ENCODE measurements around the gene ABHD12B. TPM values are rescaled to one million over a fixed set of nuclear protein-coding genes. Genes with fewer than 3 reads are reported as not detected.
A peak's percentile ranks its signal among the peaks of the same experiment; 100 is the strongest.

The ABHD12B gene
- total and polyA plus RNA-seq, 2 of the 13 experiments (the other 11 are each of a cell fraction or from before 2014, with no cell fraction given), result not detected

- no peak for TF ChIP-seq ZBTB40 (IDR thresholded peaks at IDR 0.05)
- TF ChIP-seq ZBTB40 (CRISPR knock-in tag; IDR thresholded peaks at IDR 0.05), result peak; percentile 47; the same call in 1 of the 2 replicates
- no peak for TF ChIP-seq SRSF1 (optimal IDR thresholded peaks at IDR 0.05; ENCODE audit: low read depth, low read length)
- TF ChIP-seq SOX6 (IDR thresholded peaks at IDR 0.05), result no peak
- TF ChIP-seq SOX6 (CRISPR knock-in tag; IDR thresholded peaks at IDR 0.05), result peak; percentile 89
- peak; percentile 47; the same call in 1 of the 2 replicates for TF ChIP-seq CEBPB (IDR thresholded peaks at IDR 0.05; ENCODE audit: borderline replicate concordance, low read depth, low read length)
- TF ChIP-seq SRY (CRISPR knock-in tag; IDR thresholded peaks at IDR 0.05), result no peak
- TF ChIP-seq PHF20 (CRISPR knock-in tag; IDR thresholded peaks at IDR 0.05), result no peak
- TF ChIP-seq MLXIP (CRISPR knock-in tag; IDR thresholded peaks at IDR 0.05; ENCODE audit: borderline replicate concordance), result no peak
- TF ChIP-seq IKZF4 (CRISPR knock-in tag; IDR thresholded peaks at IDR 0.05; ENCODE audit: borderline replicate concordance, low read depth, not compliant biosample characterization), result no peak
These were observed 37.0 kb upstream of the ABHD12B start (continued) for GRCh38 chr14:50834802-50835276.
